SK-N-SH treated with all-trans-retinoic acid at 6 μM for 48 hours (cell line): ENCODE results near the gene A3GALT2.

Experiments
- ATAC-seq: fragments of 200-7000 bp; cut with Tn5 transposase; 3 replicates; pipeline ENCODE4 v1.9.1; 2020; ENCODE audit warnings: mild to moderate bottlenecking, moderate library complexity
- ARNTL ChIP-seq: fragments of 450-650 bp; formaldehyde crosslinking; IDR thresholded peaks from 2 replicates; pipeline ENCODE4 v1.5.0; 2020; ENCODE audit warnings: low read depth, mild to moderate bottlenecking, moderate library complexity, borderline replicate concordance
- BACH2 ChIP-seq: fragments of 250-450 bp; sonication (Bioruptor Pico); IDR thresholded peaks from 2 replicates; pipeline ENCODE4 v1.9.0; 2021; ENCODE audit warnings: mild to moderate bottlenecking, borderline replicate concordance
- CSDC2 ChIP-seq: fragments of 250-450 bp; sonication (Bioruptor Pico); IDR thresholded peaks from 2 replicates; pipeline ENCODE4 v1.5.0; 2020; ENCODE audit warnings: mild to moderate bottlenecking, moderate library complexity
- ESRRG ChIP-seq: fragments of 250-450 bp; sonication (Bioruptor Pico); IDR thresholded peaks from 2 replicates; pipeline ENCODE4 v1.6.1; 2021; ENCODE audit warnings: mild to moderate bottlenecking
- GLIS3 ChIP-seq: fragments of 250-450 bp; sonication (Bioruptor Pico); IDR thresholded peaks from 2 replicates; pipeline ENCODE4 v1.5.0; 2020; ENCODE audit warnings: mild to moderate bottlenecking, moderate library complexity
- ISL1 ChIP-seq: fragments of 250-450 bp; sonication (Bioruptor Pico); IDR thresholded peaks from 2 replicates; pipeline ENCODE4 v2.1.2; 2022; ENCODE audit warnings: mild to moderate bottlenecking, moderate library complexity
- PPARA ChIP-seq: fragments of 250-450 bp; sonication (Bioruptor Pico); IDR thresholded peaks from 2 replicates; pipeline ENCODE4 v1.5.0; 2020; ENCODE audit warnings: mild to moderate bottlenecking, borderline replicate concordance
- RARB ChIP-seq: fragments of 250-450 bp; sonication (Bioruptor Pico); IDR thresholded peaks from 2 replicates; pipeline ENCODE4 v1.8.0; 2021; ENCODE audit warnings: mild to moderate bottlenecking, moderate library complexity
- SNAI2 ChIP-seq: fragments of 250-450 bp; sonication (Bioruptor Pico); IDR thresholded peaks from 2 replicates; pipeline ENCODE4 v1.5.0; 2020; ENCODE audit warnings: mild to moderate bottlenecking, moderate library complexity
- TCF4 ChIP-seq: fragments of 250-450 bp; sonication (Bioruptor Pico); IDR thresholded peaks from 2 replicates; pipeline ENCODE4 v1.8.0; 2021; ENCODE audit warnings: mild to moderate bottlenecking, moderate library complexity, borderline replicate concordance
- TOX ChIP-seq: fragments of 250-450 bp; sonication (Bioruptor Pico); IDR thresholded peaks from 2 replicates; pipeline ENCODE4 v1.8.0; 2021; ENCODE audit warnings: mild to moderate bottlenecking, moderate library complexity, borderline replicate concordance
- ZC3H10 ChIP-seq: fragments of 250-450 bp; sonication (Bioruptor Pico); IDR thresholded peaks from 2 replicates; pipeline ENCODE4 v1.5.1; 2021; ENCODE audit warnings: mild to moderate bottlenecking, moderate library complexity
- ZFP30 ChIP-seq: fragments of 450-650 bp; formaldehyde crosslinking; IDR thresholded peaks from 2 replicates; pipeline ENCODE4 v1.5.0; 2022; ENCODE audit warnings: mild to moderate bottlenecking, moderate library complexity
- ZNF565 ChIP-seq: fragments of 450-650 bp; formaldehyde crosslinking; conservative IDR thresholded peaks from 2 replicates; pipeline ENCODE4 v1.5.0; 2020; ENCODE audit warnings: low read depth, mild to moderate bottlenecking, moderate library complexity
- ZNF70 ChIP-seq: fragments of 450-650 bp; formaldehyde crosslinking; IDR thresholded peaks from 2 replicates; pipeline ENCODE4 v1.5.0; 2020; ENCODE audit warnings: mild to moderate bottlenecking, moderate library complexity
- ZNF8 ChIP-seq: fragments of 450-650 bp; formaldehyde crosslinking; IDR thresholded peaks from 2 replicates; pipeline ENCODE4 v1.5.0; 2020; ENCODE audit warnings: mild to moderate bottlenecking, moderate library complexity
- TF ChIP-seq, protein P1 (sequence below): fragments of 250-450 bp; sonication (Bioruptor Pico); IDR thresholded peaks from 2 replicates; pipeline ENCODE4 v1.8.0; 2020; ENCODE audit warnings: mild to moderate bottlenecking, moderate library complexity, borderline replicate concordance
- TF ChIP-seq, protein P2 (sequence below): fragments of 250-450 bp; sonication (Bioruptor Pico); IDR thresholded peaks from 2 replicates; pipeline ENCODE4 v1.8.0; 2021; ENCODE audit warnings: low read depth, mild to moderate bottlenecking, moderate library complexity, borderline replicate concordance
- TF ChIP-seq, protein P3 (sequence below): fragments of 250-450 bp; sonication (Bioruptor Pico); IDR thresholded peaks from 2 replicates; pipeline ENCODE4 v1.5.1; 2020; ENCODE audit warnings: low read depth, mild to moderate bottlenecking, moderate library complexity
- TF ChIP-seq, protein P4 (sequence below): fragments of 250-450 bp; sonication (Bioruptor Pico); IDR thresholded peaks from 2 replicates; pipeline ENCODE4 v1.5.1; 2021; ENCODE audit warnings: mild to moderate bottlenecking, moderate library complexity

The A3GALT2 gene

DNA sequence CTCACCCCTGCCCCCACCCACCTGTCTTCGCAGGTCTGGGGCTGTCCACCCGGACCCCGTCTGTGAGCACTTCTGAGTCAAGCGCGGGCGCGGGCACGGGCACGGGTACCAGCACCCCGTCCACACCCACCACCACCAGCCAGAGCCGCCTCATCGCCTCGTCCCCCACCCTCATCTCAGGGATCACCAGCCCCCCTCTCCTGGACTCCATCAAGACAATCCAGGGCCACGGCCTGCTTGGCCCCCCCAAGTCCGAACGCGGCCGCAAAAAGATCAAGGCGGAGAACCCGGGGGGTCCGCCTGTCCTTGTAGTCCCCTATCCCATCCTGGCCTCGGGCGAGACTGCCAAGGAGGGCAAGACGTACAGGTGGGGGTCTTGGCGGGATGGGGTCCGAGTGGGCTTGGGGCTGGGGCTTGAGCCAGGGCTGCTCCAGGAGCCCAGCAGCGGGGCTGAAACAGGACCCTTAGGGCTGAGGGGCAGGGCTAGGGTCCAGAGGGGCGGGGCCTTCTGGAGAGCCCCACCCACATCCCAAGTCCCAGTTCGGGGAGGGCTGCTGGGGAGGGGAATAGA lies 40.7 kb downstream of the A3GALT2 start:
- ATAC-seq: no peak
- no peak for TF ChIP-seq ESRRG (CRISPR knock-in tag)

DNA sequence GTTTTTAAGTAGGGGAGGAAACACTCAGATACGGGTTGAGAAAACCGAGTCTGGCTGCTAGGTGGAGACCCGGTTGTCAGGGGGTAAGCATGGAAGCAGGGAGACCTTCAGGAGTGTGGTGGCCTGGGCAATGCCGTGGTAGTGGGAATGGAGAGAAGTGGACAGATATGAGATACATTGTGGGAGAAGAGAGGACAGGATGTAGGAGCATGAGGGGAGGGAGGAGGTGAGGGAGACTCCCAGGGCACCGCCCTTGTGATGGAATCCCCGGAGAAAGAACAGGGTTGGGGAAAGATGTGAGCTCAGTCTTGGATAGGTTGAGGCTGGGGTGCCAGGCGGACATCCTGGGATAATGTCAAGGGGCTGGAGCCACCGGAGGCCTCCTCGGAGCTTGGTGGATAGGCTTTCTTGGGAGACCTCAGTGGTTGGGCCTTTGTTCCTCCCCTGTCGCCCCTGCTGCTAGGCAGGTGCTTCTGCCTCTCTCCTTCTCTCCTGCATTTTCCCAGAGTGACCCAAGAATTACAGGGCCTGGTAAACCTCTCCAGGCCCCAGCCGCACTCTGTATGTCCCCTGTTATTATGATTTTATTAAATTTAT lies 43.3 kb downstream of the A3GALT2 start:
- no peak for TF ChIP-seq ZC3H10
- TF ChIP-seq TOX: no peak
- TF ChIP-seq, protein P1, sequence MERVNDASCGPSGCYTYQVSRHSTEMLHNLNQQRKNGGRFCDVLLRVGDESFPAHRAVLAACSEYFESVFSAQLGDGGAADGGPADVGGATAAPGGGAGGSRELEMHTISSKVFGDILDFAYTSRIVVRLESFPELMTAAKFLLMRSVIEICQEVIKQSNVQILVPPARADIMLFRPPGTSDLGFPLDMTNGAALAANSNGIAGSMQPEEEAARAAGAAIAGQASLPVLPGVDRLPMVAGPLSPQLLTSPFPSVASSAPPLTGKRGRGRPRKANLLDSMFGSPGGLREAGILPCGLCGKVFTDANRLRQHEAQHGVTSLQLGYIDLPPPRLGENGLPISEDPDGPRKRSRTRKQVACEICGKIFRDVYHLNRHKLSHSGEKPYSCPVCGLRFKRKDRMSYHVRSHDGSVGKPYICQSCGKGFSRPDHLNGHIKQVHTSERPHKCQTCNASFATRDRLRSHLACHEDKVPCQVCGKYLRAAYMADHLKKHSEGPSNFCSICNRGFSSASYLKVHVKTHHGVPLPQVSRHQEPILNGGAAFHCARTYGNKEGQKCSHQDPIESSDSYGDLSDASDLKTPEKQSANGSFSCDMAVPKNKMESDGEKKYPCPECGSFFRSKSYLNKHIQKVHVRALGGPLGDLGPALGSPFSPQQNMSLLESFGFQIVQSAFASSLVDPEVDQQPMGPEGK (CRISPR knock-in tag): no peak
- TF ChIP-seq ZFP30 (CRISPR knock-in tag): no peak
- no peak for TF ChIP-seq ZNF565 (CRISPR knock-in tag)
- TF ChIP-seq, protein P2, sequence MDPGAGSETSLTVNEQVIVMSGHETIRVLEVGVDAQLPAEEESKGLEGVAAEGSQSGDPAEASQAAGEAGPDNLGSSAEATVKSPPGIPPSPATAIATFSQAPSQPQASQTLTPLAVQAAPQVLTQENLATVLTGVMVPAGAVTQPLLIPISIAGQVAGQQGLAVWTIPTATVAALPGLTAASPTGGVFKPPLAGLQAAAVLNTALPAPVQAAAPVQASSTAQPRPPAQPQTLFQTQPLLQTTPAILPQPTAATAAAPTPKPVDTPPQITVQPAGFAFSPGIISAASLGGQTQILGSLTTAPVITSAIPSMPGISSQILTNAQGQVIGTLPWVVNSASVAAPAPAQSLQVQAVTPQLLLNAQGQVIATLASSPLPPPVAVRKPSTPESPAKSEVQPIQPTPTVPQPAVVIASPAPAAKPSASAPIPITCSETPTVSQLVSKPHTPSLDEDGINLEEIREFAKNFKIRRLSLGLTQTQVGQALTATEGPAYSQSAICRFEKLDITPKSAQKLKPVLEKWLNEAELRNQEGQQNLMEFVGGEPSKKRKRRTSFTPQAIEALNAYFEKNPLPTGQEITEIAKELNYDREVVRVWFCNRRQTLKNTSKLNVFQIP (CRISPR knock-in tag): no peak
- no peak for TF ChIP-seq TCF4 (CRISPR knock-in tag)
- TF ChIP-seq SNAI2 (CRISPR knock-in tag): no peak
- no peak for TF ChIP-seq ZNF8
- TF ChIP-seq, protein P3, sequence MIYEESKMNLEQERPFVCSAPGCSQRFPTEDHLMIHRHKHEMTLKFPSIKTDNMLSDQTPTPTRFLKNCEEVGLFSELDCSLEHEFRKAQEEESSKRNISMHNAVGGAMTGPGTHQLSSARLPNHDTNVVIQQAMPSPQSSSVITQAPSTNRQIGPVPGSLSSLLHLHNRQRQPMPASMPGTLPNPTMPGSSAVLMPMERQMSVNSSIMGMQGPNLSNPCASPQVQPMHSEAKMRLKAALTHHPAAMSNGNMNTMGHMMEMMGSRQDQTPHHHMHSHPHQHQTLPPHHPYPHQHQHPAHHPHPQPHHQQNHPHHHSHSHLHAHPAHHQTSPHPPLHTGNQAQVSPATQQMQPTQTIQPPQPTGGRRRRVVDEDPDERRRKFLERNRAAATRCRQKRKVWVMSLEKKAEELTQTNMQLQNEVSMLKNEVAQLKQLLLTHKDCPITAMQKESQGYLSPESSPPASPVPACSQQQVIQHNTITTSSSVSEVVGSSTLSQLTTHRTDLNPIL (CRISPR knock-in tag): no peak
- no peak for TF ChIP-seq CSDC2
- no peak for TF ChIP-seq BACH2
- TF ChIP-seq GLIS3: no peak
- TF ChIP-seq ZNF70 (CRISPR knock-in tag): no peak
- no peak for TF ChIP-seq ISL1 (CRISPR knock-in tag)
- no peak for TF ChIP-seq ESRRG (CRISPR knock-in tag)
- no peak for TF ChIP-seq PPARA
- TF ChIP-seq ARNTL (CRISPR knock-in tag): no peak
- TF ChIP-seq RARB (CRISPR knock-in tag): no peak
- TF ChIP-seq, protein P4, sequence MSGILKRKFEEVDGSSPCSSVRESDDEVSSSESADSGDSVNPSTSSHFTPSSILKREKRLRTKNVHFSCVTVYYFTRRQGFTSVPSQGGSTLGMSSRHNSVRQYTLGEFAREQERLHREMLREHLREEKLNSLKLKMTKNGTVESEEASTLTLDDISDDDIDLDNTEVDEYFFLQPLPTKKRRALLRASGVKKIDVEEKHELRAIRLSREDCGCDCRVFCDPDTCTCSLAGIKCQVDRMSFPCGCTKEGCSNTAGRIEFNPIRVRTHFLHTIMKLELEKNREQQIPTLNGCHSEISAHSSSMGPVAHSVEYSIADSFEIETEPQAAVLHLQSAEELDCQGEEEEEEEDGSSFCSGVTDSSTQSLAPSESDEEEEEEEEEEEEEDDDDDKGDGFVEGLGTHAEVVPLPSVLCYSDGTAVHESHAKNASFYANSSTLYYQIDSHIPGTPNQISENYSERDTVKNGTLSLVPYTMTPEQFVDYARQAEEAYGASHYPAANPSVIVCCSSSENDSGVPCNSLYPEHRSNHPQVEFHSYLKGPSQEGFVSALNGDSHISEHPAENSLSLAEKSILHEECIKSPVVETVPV (CRISPR knock-in tag): no peak
- TF ChIP-seq, all 23 proteins: peak for 0
- ATAC-seq: no peak

DNA sequence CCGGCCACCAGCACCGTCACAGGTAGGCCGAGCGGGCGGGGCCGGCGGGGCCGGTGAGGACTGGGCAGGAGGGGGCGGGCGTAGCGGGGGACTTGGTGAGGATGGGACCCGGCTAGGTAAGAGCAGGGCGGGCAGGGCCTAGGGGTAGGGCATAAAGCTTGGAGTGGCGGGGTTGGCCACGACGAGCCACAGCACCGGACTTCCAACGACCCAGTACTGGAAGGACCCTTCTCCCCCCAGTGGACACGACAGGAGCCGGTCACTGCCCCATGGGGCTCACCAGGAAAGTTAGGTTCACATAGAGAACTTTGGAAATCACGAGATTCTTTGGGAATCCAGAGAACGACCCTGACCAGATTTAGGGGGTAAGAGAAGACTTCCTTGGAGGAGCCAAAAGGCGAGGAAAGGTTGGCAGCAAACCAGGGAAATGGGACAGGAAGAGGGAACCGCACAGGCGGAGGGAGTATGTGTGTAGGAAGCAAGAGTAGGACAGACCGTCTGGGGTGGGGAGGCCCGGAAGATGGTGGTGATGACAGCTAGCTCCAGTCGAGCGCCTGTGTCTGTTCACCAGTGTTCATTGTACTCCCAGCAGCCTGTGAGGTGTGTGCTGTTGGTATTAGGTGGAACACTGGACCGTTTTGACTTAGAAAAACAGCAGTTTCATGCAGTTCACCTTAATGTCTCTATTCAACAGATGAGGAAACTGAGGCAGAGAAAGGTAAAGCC lies 44.2 kb downstream of the A3GALT2 start:
- no peak for ATAC-seq
- TF ChIP-seq ZNF565 (CRISPR knock-in tag) (no peak), PPARA (no peak)
- TF ChIP-seq, all 23 proteins: peak for 0

DNA sequence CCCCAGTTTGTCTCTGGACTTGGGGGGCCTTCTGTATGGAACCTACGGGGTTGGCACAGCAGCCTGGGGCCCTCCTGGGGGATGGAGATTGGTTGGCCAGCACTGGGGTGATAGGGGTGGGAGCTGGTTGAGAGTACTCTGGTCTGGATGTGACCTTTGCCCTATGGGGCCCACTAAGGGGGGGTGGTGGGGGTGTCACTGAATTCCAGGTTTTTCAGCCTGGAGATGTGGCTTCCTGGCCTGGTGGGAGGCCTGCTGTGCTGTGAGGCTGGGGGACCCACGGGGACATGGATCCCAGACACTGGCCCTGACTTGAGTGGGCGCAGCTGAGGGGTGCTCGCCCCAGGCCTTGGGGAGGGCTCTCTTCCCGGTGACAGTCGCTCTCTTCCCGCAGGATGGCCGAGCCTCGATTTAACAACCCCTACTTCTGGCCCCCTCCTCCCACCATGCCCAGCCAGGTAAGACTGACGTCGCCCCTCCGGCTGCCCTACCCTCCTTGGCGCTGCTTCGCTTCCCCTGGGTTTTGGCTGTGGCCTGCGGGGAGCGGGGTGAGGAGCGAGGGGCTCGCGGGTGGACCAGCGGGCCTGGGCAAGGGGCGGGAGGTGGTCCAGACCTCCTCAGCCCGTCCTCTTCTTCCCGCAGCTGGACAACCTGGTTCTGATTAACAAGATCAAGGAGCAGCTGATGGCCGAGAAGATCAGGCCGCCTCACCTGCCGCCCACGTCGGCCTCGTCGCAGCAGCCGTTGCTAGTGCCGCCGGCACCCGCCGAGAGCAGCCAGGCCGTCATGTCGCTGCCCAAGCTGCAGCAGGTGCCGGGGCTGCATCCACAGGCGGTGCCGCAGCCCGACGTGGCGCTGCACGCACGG lies 45.0 kb downstream of the A3GALT2 start:
- no peak for ATAC-seq
- TF ChIP-seq BACH2: no peak
- no peak for TF ChIP-seq ESRRG (CRISPR knock-in tag)
- no peak for TF ChIP-seq ZC3H10
- no peak for TF ChIP-seq PPARA
